Nephron progenitor cell (in vitro differentiated cells): Measurements from ENCODE around the gene PLEKHF1.

ENCODE experiments used
- DNase-seq: peaks from one replicate; pipeline ENCODE4 v3.0.0; 2021
- H3K27ac Mint-ChIP-seq: 2 replicates; pipeline ENCODE4 v1.8.0; 2021; ENCODE audit warnings: mild to moderate bottlenecking, moderate library complexity, mixed read lengths
- H3K27me3 Mint-ChIP-seq: 2 replicates; pipeline ENCODE4 v1.8.0; 2021; ENCODE audit warnings: mild to moderate bottlenecking, low read depth, mixed read lengths; ENCODE audit not compliant: poor library complexity
- H3K36me3 Mint-ChIP-seq: 2 replicates; pipeline ENCODE4 v1.8.0; 2021; ENCODE audit warnings: low read depth, mixed read lengths
- H3K4me1 Mint-ChIP-seq: 2 replicates; pipeline ENCODE4 v1.8.0; 2021; ENCODE audit warnings: mixed read lengths
- H3K4me3 Mint-ChIP-seq: 2 replicates; pipeline ENCODE4 v1.8.0; 2021; ENCODE audit warnings: mild to moderate bottlenecking, moderate library complexity, mixed read lengths
- H3K9me3 Mint-ChIP-seq: 2 replicates; pipeline ENCODE4 v1.8.0; 2021; ENCODE audit warnings: mild to moderate bottlenecking, moderate library complexity, mixed read lengths
- TF ChIP-seq, protein P1 (sequence below): fragments of 200-600 bp; sonication (generic); IDR thresholded peaks from 2 replicates; pipeline ENCODE4 v1.5.0; 2021; ENCODE audit warnings: antibody characterized with exemption

Gene PLEKHF1

DNA sequence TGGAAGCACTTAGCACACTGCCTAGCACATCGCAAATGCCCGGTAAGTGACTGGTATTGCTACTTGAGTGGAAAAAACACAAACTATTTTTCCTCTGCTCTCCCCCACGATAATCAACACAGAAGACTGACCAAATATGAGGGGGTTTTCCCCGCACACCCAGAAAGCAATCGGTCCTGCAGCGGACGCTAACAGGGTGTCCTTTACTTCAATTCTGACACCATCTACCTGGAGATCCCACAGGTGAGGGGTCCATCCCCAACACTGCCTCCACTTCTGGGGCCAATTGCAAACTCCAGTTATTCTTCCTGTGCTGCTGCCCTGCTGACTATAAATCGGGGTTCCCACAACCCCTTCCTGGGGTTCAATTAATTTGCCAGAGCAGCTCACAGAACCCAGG, 26.2 kb upstream of the PLEKHF1 start:
- Mint-ChIP-seq H3K36me3 (no peaks in the 10 kb centered on the region), H3K27ac (no peak overlapping the region), H3K27me3 (peaks cover 4% of the 10 kb centered on the region), H3K9me3 (peaks cover 1% of the 10 kb centered on the region), H3K4me1 (peaks cover 47% of the 10 kb centered on the region), H3K4me3 (no peak overlapping the region)
- TF ChIP-seq, protein P1, sequence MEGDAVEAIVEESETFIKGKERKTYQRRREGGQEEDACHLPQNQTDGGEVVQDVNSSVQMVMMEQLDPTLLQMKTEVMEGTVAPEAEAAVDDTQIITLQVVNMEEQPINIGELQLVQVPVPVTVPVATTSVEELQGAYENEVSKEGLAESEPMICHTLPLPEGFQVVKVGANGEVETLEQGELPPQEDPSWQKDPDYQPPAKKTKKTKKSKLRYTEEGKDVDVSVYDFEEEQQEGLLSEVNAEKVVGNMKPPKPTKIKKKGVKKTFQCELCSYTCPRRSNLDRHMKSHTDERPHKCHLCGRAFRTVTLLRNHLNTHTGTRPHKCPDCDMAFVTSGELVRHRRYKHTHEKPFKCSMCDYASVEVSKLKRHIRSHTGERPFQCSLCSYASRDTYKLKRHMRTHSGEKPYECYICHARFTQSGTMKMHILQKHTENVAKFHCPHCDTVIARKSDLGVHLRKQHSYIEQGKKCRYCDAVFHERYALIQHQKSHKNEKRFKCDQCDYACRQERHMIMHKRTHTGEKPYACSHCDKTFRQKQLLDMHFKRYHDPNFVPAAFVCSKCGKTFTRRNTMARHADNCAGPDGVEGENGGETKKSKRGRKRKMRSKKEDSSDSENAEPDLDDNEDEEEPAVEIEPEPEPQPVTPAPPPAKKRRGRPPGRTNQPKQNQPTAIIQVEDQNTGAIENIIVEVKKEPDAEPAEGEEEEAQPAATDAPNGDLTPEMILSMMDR = no peak
- DNase-seq = no peak

DNA sequence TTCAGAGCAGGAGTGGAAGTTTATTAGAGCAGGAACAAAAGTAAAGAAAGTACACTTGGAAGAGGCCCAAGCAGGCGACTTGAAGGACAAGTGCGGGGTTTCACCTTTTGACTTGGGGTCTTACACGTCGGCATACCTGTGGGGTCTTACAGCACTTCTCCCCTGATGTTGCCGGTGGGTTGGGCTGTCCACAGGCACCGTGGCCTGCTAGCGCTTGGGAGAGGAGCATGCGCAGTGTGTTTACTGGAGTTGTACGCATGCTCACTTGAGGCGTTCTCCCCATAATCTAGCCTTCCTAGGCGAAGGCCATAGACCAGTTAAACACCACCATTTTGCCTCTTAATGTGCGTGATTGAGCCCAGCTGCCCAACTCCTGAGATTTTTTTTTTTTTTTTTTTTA, 25.0 kb upstream of the PLEKHF1 start:
- no peak overlapping the region for H3K4me3 Mint-ChIP-seq
- H3K36me3 Mint-ChIP-seq = no peaks in the 10 kb centered on the region
- H3K4me1 Mint-ChIP-seq = peaks cover 38% of the 10 kb centered on the region
- peak overlapping the region; percentile 79 for H3K27ac Mint-ChIP-seq
- no peaks in the 10 kb centered on the region for H3K9me3 Mint-ChIP-seq
- H3K27me3 Mint-ChIP-seq = peaks cover 11% of the 10 kb centered on the region
- TF ChIP-seq, protein P1 = no peak
- no peak for DNase-seq

DNA sequence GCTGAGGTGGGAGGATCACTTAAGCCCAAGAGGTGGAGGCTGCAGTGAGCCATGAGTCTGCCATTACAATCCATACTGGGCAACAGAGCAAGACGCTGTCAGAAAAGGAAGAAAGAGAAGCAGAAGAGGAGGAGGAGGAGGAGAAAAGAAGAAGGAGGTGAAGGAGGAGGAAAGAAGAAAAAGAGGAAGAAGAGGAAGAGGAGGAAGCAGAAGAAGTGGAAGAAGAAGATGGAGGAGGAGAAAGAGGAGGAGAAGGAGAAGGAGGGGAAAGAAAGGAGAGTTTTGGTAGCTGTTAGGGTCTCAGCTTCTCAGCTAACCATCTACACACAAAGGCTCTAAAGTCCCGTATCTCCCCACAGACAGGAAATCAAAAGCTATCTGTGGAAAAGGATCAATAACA, 23.7 kb upstream of the PLEKHF1 start:
- Mint-ChIP-seq H3K27ac (peak overlapping the region; percentile 15), H3K4me1 (peaks cover 24% of the 10 kb centered on the region), H3K4me3 (no peak overlapping the region), H3K27me3 (peaks cover 15% of the 10 kb centered on the region), H3K36me3 (no peaks in the 10 kb centered on the region), H3K9me3 (no peaks in the 10 kb centered on the region)
- TF ChIP-seq, protein P1 = no peak
- no peak for DNase-seq

DNA sequence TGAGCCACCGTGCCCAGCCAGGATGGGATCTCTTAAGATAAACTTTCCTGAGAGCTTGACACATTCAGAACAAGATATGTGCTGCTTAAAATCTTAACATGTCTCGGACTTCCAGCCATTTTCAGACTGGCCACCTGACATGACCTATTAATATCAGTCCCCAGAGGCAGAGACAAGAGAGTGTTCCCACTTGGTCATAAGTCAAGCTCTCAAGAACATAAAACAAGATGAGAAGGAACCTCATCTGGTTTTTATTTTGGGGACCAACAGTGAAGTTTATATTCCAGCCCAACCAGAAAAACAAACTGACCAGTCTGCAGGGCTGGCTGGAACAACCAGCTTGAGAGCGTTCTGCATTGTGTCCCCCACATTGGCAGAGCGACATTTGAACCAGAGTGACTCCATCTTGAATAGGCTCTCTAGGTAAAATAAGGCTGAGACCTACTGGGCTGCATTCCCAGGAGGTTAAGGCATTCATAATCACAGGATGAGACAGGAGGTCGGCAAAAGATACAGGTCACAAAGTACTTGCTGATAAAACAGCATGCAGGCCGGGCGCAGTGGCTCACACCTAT, 21.8 kb upstream of the PLEKHF1 start:
- TF ChIP-seq, protein P1 = no peak
- Mint-ChIP-seq H3K27ac (peak overlapping the region; percentile 54), H3K4me3 (no peak overlapping the region), H3K9me3 (no peaks in the 10 kb centered on the region), H3K27me3 (peaks cover 20% of the 10 kb centered on the region), H3K4me1 (peaks cover 8% of the 10 kb centered on the region), H3K36me3 (no peaks in the 10 kb centered on the region)
- no peak for DNase-seq

DNA sequence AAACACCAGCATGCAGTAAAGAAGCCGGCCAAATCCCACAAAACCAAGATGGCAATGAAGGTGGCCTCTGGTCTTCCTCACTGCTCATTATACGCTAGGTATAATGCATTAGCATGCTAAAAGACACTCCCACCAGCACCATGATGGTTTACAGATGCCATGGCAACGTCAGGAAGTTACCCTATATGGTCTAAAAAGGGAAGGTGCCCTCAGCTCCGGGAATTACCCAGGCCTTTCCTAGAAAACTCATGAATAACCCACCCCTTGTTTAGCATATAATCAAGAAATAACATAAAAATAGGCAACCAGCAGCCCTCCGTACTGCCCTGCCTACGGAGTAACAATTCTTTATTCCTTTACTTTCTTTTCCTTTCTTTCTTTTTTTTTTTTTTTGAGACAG, 21.1 kb upstream of the PLEKHF1 start:
- H3K27ac Mint-ChIP-seq = no peak overlapping the region
- peaks cover 8% of the 10 kb centered on the region for H3K4me1 Mint-ChIP-seq
- peaks cover 20% of the 10 kb centered on the region for H3K27me3 Mint-ChIP-seq
- TF ChIP-seq, protein P1 = no peak
- no peaks in the 10 kb centered on the region for H3K36me3 Mint-ChIP-seq
- H3K9me3 Mint-ChIP-seq = no peaks in the 10 kb centered on the region
- no peak overlapping the region for H3K4me3 Mint-ChIP-seq
- DNase-seq = no peak

DNA sequence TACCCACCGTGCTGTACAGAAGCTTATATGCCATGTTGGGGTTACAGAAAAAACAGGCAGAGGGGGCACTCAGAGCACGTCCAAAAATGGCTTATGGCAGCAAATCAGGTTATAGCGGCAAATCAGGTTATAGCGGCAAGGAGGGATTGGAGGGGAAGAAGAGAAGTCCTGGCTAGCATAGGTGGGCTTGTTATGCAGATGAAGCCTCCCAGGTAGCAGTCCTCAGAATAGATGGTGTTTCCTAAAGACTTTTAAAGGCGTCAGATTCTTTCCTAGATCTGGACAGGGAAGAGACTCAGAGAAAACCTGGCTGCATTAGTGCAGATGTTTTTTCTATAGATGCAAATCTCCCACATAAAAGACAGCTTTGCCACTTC, 19.8 kb upstream of the PLEKHF1 start:
- TF ChIP-seq, protein P1 = no peak
- Mint-ChIP-seq H3K4me1 (peaks cover 8% of the 10 kb centered on the region), H3K27me3 (peaks cover 20% of the 10 kb centered on the region), H3K27ac (no peak overlapping the region), H3K9me3 (no peaks in the 10 kb centered on the region), H3K4me3 (no peak overlapping the region), H3K36me3 (no peaks in the 10 kb centered on the region)
- DNase-seq = no peak
